Prostate gland (tissue), 2 donors: Measurements from ENCODE around the gene POU2AF1. TPM values are rescaled to one million over a fixed set of nuclear protein-coding genes. Genes with fewer than 3 reads are reported as not detected.

ENCODE experiments used
- DNase-seq: peaks from one replicate; pipeline ENCODE4 v3.0.0-alpha.2; 2019; ENCODE audit warnings: low spot score
- H3K27ac ChIP-seq, 2 donors: fragments of 200-600 bp; sonication (generic); 2 replicates each; pipeline ENCODE4 v1.5.1; 2017 to 2019
- H3K27me3 ChIP-seq: fragments of 200-600 bp; sonication (generic); replicated peaks from 2 replicates; pipeline ENCODE4 v1.5.1; 2019; ENCODE audit not compliant: insufficient read depth
- H3K36me3 ChIP-seq, 2 donors: fragments of 200-600 bp; sonication (generic); 1 replicate in 1 of 2; 2 replicates in 1 of 2; pipeline versions ENCODE4 v1.5.1 to v1.8.1; 2017 to 2019
- H3K4me1 ChIP-seq: fragments of 200-600 bp; sonication (generic); replicated peaks from 2 replicates; pipeline ENCODE4 v1.5.1; 2019
- H3K4me3 ChIP-seq, 2 donors: fragments of 200-600 bp; sonication (generic); 2 replicates each; pipeline ENCODE4 v1.5.1; 2017 to 2019
- H3K9me3 ChIP-seq: fragments of 200-600 bp; sonication (generic); 2 replicates; pipeline ENCODE4 v1.5.1; 2017
- CTCF ChIP-seq, 4 experiments: fragments of 200-600 bp in 2 of 4; fragments of 450-650 bp in 2 of 4; sonication (generic) in 2 of 4; IDR thresholded peaks; 1 replicate in 3 of 4; 2 replicates in 1 of 4; pipeline ENCODE4 v1.5.1; 2016 to 2019; ENCODE audit warnings: antibody characterized with exemption in 4 of 4, mild to moderate bottlenecking in 2 of 4, moderate library complexity in 2 of 4
- POLR2A ChIP-seq: fragments of 450-650 bp; IDR thresholded peaks from one replicate; pipeline ENCODE4 v1.6.1; 2016; ENCODE audit warnings: antibody characterized with exemption, mild to moderate bottlenecking
- POLR2AphosphoS5 ChIP-seq: sonication (generic); formaldehyde crosslinking; IDR thresholded peaks from one replicate; pipeline ENCODE4 v1.6.1; 2017; ENCODE audit warnings: antibody characterized with exemption
- WGBS: methylation state at CpG from one replicate; pipeline ENCODE4 v1.1.5; 2018; 5-methylcytosine and 5-hydroxymethylcytosine counted together
- intact Hi-C: fragments of 100-400 bp; cut with DNase I; formaldehyde crosslinking; loops from one replicate; pipeline ENCODE4 v1.14.2; 2022
- total RNA-seq, 2 donors: library from RNA; depleted of rRNA; stranded (reverse); fragments of >200 nt; gene quantifications; one replicate each; pipeline ENCODE4 v1.1.0, GENCODE V29; 2016

The POU2AF1 gene
- total RNA-seq, 2 donors from 2014 or later, result 0.74 to 1.5 TPM

GRCh38 chr11:111362887-111363411 lies 16.1 kb downstream of the POU2AF1 start:
- H3K27ac ChIP-seq, result peak overlapping the region in 1 of 2 donors; percentile 56
- peak; percentile 82 for DNase-seq
- H3K36me3 ChIP-seq, result no peaks in the 10 kb centered on the region
- intact Hi-C loops, result no loop called here
- H3K9me3 ChIP-seq, result no peaks in the 10 kb centered on the region
- TF ChIP-seq POLR2AphosphoS5 (peak; percentile 83), POLR2A (no peak), CTCF (IDR thresholded peaks at IDR 0.05) (no peak)
- no peak overlapping the region for H3K4me3 ChIP-seq
- 50% methylated on average over 9 of the region's 9 CpGs for WGBS
- H3K27me3 ChIP-seq, result no peaks in the 10 kb centered on the region
- no peaks in the 10 kb centered on the region for H3K4me1 ChIP-seq

GRCh38 chr11:111361874-111362273 lies 17.2 kb downstream of the POU2AF1 start:
- Histone ChIP-seq H3K36me3 (no peaks in the 10 kb centered on the region), H3K27me3 (no peaks in the 10 kb centered on the region), H3K27ac (no peak overlapping the region), H3K4me1 (no peaks in the 10 kb centered on the region), H3K9me3 (no peaks in the 10 kb centered on the region), H3K4me3 (no peak overlapping the region)
- intact Hi-C loops, result no loop called here
- WGBS, result 97% methylated on average over 6 of the region's 6 CpGs
- no peak for DNase-seq
- no peak for TF ChIP-seq POLR2AphosphoS5
- TF ChIP-seq CTCF (IDR thresholded peaks at IDR 0.05), result no peak
- no peak for TF ChIP-seq POLR2A

GRCh38 chr11:111361052-111361801 lies 17.8 kb downstream of the POU2AF1 start:
- intact Hi-C loops, result no loop called here
- H3K4me1 ChIP-seq, result no peaks in the 10 kb centered on the region

GRCh38 chr11:111360150-111361043 lies 18.7 kb downstream of the POU2AF1 start:
- H3K27me3 ChIP-seq, result no peaks in the 10 kb centered on the region
- H3K36me3 ChIP-seq, result no peaks in the 10 kb centered on the region
- no peaks in the 10 kb centered on the region for H3K4me1 ChIP-seq
- DNase-seq, result no peak
- no peaks in the 10 kb centered on the region for H3K9me3 ChIP-seq
- intact Hi-C loops, result no loop called here
- H3K27ac ChIP-seq, result no peak overlapping the region
- TF ChIP-seq POLR2A (no peak), POLR2AphosphoS5 (no peak), CTCF (IDR thresholded peaks at IDR 0.05) (no peak)
- no peak overlapping the region for H3K4me3 ChIP-seq
- 94% methylated on average over 6 of the region's 6 CpGs for WGBS

More at GRCh38 chr11:111361052-111361801, 17.8 kb downstream of the POU2AF1 start:
- Histone ChIP-seq H3K9me3 (no peaks in the 10 kb centered on the region), H3K27ac (no peak overlapping the region), H3K27me3 (no peaks in the 10 kb centered on the region), H3K36me3 (no peaks in the 10 kb centered on the region), H3K4me3 (no peak overlapping the region)
- DNase-seq, result no peak
- 63% methylated on average over 7 of the region's 7 CpGs for WGBS
- TF ChIP-seq POLR2AphosphoS5, result no peak
- TF ChIP-seq POLR2A, result no peak
- TF ChIP-seq CTCF (IDR thresholded peaks at IDR 0.05), result no peak
